ENCODE results near the gene SH2B2.
A peak's percentile ranks its signal among the peaks of the same experiment; 100 is the strongest.

The SH2B2 gene

DNA sequence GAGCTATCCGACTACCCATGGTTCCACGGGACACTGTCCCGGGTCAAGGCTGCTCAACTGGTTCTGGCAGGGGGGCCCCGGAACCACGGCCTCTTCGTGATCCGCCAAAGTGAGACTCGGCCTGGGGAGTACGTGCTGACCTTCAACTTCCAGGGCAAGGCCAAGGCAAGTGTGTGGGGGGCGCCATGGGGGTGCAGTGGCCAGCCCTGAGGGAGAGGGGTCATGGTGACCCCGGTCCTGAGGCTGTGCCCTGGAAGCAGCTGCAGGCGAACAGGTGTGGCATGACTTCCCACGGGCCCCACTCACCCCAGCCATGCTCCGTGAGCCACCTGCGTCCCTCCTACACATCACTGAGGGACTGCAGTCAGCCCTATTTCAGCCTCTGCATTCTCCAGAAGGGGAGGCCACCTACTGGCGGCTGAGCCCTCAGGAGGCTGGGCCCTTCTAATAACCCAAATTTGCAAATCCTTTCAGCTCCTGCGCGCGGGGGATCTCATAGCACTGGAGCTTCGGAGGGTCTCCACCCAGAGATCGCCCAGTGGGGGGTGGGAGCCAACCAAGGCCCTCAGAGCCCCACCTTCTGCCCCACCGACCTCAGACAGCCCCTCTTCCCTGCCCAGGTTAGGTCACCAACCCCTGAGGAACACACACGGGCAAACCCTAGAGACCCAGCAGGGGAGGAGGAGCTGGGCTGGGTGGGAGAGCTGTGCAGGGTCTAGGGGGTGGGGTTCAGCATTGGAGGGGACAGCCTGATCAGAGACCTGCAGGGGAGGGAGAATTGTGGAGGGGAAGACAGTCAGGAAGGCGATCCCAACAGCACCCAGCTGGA, 30.8 kb downstream of the SH2B2 start:
- TF ChIP-seq, protein P1, sequence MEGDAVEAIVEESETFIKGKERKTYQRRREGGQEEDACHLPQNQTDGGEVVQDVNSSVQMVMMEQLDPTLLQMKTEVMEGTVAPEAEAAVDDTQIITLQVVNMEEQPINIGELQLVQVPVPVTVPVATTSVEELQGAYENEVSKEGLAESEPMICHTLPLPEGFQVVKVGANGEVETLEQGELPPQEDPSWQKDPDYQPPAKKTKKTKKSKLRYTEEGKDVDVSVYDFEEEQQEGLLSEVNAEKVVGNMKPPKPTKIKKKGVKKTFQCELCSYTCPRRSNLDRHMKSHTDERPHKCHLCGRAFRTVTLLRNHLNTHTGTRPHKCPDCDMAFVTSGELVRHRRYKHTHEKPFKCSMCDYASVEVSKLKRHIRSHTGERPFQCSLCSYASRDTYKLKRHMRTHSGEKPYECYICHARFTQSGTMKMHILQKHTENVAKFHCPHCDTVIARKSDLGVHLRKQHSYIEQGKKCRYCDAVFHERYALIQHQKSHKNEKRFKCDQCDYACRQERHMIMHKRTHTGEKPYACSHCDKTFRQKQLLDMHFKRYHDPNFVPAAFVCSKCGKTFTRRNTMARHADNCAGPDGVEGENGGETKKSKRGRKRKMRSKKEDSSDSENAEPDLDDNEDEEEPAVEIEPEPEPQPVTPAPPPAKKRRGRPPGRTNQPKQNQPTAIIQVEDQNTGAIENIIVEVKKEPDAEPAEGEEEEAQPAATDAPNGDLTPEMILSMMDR (IDR thresholded peaks at IDR 0.05; ENCODE audit: low read depth, low read length), result peak; percentile 33
- Histone ChIP-seq H3K9me3 (ENCODE audit: severe bottlenecking) (no peaks in the 10 kb centered on the region), H3K27me3 (ENCODE audit: insufficient read depth, low read depth, severe bottlenecking) (no peaks in the 10 kb centered on the region), H3K36me3 (peaks cover 31% of the 10 kb centered on the region), H3K4me3 (ENCODE audit: low read depth, low read length) (no peak overlapping the region), H3K27ac (no peak overlapping the region)
- DNase-seq, result no peak

DNA sequence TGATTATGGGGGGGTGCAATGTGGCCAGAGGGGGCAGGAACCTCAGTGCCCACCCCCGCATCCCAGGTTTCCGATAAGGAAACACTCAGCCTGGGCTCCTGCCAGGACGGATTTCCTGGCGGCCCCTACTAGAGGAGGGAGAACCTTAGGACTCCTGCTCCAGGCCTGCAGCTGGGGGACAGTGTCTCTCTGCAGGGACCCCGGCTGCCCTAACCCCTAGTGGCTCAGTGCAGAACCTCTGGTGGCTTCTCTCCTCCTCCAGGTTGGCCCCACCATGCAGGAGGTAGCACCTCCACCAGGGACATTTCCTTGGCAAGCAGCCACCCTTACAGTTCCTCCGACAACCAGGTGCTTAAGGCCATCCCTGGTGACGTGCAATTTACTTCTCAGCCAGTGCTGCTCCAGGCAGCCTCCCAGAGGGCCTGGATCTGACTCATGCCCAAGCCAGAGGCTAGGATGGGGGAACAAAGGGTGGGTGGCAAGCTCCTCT, 31.9 kb downstream of the SH2B2 start:
- H3K27ac ChIP-seq, result no peak overlapping the region
- H3K27me3 ChIP-seq (ENCODE audit: insufficient read depth, low read depth, severe bottlenecking), result no peaks in the 10 kb centered on the region
- TF ChIP-seq, protein P1 (IDR thresholded peaks at IDR 0.05; ENCODE audit: low read depth, low read length), result no peak
- no peak for DNase-seq
- H3K9me3 ChIP-seq (ENCODE audit: severe bottlenecking), result no peaks in the 10 kb centered on the region
- no peak overlapping the region for H3K4me3 ChIP-seq (ENCODE audit: low read depth, low read length)
- H3K36me3 ChIP-seq, result peaks cover 31% of the 10 kb centered on the region

DNA sequence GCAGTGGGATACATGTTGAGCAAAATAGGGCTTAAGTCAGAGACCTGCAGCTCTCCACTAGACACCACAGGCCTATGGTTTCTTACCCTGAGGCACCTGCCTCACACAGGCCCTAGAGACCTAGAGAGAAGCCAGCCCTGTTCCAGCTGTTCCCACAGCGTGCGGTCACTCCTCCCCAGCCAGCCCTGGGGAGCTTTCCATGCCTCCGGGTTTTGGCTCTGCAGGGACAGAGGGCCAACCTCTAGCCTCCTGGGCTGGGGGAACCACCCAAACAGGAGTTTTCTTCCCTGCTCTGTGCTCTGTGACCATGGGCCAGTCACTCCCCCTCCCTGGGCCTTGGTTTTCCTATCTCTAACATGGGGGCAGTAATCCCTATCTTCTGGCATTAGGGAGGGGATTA, 33.0 kb downstream of the SH2B2 start:
- peaks cover 24% of the 10 kb centered on the region for H3K36me3 ChIP-seq
- no peak for DNase-seq
- H3K27me3 ChIP-seq (ENCODE audit: insufficient read depth, low read depth, severe bottlenecking), result no peaks in the 10 kb centered on the region
- H3K9me3 ChIP-seq (ENCODE audit: severe bottlenecking), result no peaks in the 10 kb centered on the region
- H3K4me3 ChIP-seq (ENCODE audit: low read depth, low read length), result no peak overlapping the region
- H3K27ac ChIP-seq, result no peak overlapping the region
- TF ChIP-seq, protein P1 (IDR thresholded peaks at IDR 0.05; ENCODE audit: low read depth, low read length), result no peak

DNA sequence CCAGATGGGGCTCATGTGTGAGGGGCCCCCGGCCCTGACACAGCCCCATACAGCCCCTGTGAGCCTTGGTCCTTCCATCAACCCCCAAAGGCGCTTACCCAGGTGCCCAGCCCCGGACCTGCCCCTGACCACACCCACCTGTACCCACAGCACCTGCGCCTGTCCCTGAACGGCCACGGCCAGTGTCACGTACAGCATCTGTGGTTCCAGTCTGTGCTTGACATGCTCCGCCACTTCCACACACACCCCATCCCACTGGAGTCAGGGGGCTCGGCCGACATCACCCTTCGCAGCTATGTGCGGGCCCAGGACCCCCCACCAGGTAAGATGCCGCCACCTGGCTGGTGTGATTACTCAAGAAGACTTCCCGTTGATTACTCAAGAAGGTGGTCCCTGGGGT, 33.5 kb downstream of the SH2B2 start:
- no peaks in the 10 kb centered on the region for H3K9me3 ChIP-seq (ENCODE audit: severe bottlenecking)
- peaks cover 22% of the 10 kb centered on the region for H3K36me3 ChIP-seq
- H3K27me3 ChIP-seq (ENCODE audit: insufficient read depth, low read depth, severe bottlenecking), result no peaks in the 10 kb centered on the region
- H3K4me3 ChIP-seq (ENCODE audit: low read depth, low read length), result no peak overlapping the region
- H3K27ac ChIP-seq, result no peak overlapping the region
- DNase-seq, result no peak
- TF ChIP-seq, protein P1 (IDR thresholded peaks at IDR 0.05; ENCODE audit: low read depth, low read length), result no peak

DNA sequence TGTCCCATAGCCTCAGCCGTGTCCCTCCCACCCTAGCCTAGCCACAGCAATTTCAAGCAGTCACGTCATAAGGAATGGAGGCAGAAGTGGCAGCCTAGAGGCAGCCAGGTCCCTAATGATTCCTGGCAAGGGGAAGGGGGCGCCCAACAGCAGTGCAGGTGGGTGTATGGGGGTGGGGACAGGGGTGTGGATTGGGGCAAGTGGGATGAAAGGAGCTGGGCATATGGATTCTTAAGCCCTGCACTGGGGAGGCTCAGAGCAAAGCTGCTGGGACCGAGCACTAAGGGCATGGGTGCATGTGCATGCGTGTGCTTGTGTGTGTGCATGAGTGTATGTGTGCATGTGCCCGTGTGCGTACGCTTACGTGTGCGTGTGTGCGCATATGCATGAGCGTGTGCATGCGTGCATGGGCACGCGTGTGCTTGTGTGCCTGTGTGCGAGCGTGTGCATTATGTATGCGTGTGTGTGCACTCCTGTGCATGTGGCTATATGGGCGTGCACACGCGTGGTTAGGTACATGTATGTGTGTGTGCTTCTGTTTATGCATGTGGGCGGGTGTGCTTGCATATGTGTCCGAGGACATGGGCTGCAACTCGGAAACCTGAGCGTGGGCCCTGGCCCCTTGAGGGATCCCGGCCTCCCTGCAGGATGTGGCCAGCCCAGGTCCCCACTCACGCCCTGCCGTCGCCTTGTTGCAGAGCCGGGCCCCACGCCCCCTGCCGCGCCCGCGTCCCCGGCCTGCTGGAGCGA, 34.1 kb downstream of the SH2B2 start:
- no peak for DNase-seq
- peaks cover 19% of the 10 kb centered on the region for H3K36me3 ChIP-seq
- H3K27ac ChIP-seq, result no peak overlapping the region
- H3K9me3 ChIP-seq (ENCODE audit: severe bottlenecking), result no peaks in the 10 kb centered on the region
- no peaks in the 10 kb centered on the region for H3K27me3 ChIP-seq (ENCODE audit: insufficient read depth, low read depth, severe bottlenecking)
- TF ChIP-seq, protein P1 (IDR thresholded peaks at IDR 0.05; ENCODE audit: low read depth, low read length), result no peak
- H3K4me3 ChIP-seq (ENCODE audit: low read depth, low read length), result no peak overlapping the region

Measured in WERI-Rb-1 (cell line).